ENCODE data around the gene PIK3CB. TPM values are rescaled to one million over a fixed set of nuclear protein-coding genes. Genes with fewer than 3 reads are reported as not detected.
"Not testable (repeated sequence)": the region's sequence is repeated elsewhere in the genome, so short reads cannot be mapped to it uniquely, and the experiment has no call there.

Gene PIK3CB
- total RNA-seq, 1 experiment from 2014 or later: 11.1 TPM

- not testable (repeated sequence) for DNase-seq (ENCODE audit: low read depth)
Observed at GRCh38 chr3:138680974-138681373, 153.8 kb downstream of the PIK3CB start.

GRCh38 chr3:138678874-138679392 is 155.8 kb downstream of the PIK3CB start:
- DNase-seq (ENCODE audit: low read depth): no peak

GRCh38 chr3:138678086-138678485 is 156.6 kb downstream of the PIK3CB start:
- DNase-seq (ENCODE audit: low read depth): no peak

- peak; percentile 35 for DNase-seq (ENCODE audit: low read depth)
Observed at GRCh38 chr3:138675393-138675792, 159.3 kb downstream of the PIK3CB start.

GRCh38 chr3:138673641-138674530 is 160.8 kb downstream of the PIK3CB start:
- DNase-seq (ENCODE audit: low read depth): peak; percentile 41

- DNase-seq (ENCODE audit: low read depth): no peak
Observed at GRCh38 chr3:138670407-138670806, 164.3 kb downstream of the PIK3CB start.

- no peak for DNase-seq (ENCODE audit: low read depth)
Observed at GRCh38 chr3:138668107-138668506, 166.6 kb downstream of the PIK3CB start.

- DNase-seq (ENCODE audit: low read depth): no peak
Observed at GRCh38 chr3:138657508-138657907, 177.2 kb downstream of the PIK3CB start.

GRCh38 chr3:138653567-138653966 is 181.2 kb downstream of the PIK3CB start:
- DNase-seq (ENCODE audit: low read depth): no peak

- no peak for DNase-seq (ENCODE audit: low read depth)
Observed at GRCh38 chr3:138649134-138649533, 185.6 kb downstream of the PIK3CB start.

- DNase-seq (ENCODE audit: low read depth): no peak
Observed at GRCh38 chr3:138646513-138646912, 188.2 kb downstream of the PIK3CB start.

- no peak for DNase-seq (ENCODE audit: low read depth)
Observed at GRCh38 chr3:138646008-138646407, 188.7 kb downstream of the PIK3CB start.

- no peak for DNase-seq (ENCODE audit: low read depth)
Observed at GRCh38 chr3:138642927-138643253, 191.8 kb downstream of the PIK3CB start.

- DNase-seq (ENCODE audit: low read depth): no peak
Observed at GRCh38 chr3:138642226-138642926, 192.4 kb downstream of the PIK3CB start.

GRCh38 chr3:138640537-138640936 is 194.2 kb downstream of the PIK3CB start:
- no peak for DNase-seq (ENCODE audit: low read depth)

- no peak for DNase-seq (ENCODE audit: low read depth)
Observed at GRCh38 chr3:138638641-138639040, 196.1 kb downstream of the PIK3CB start.

GRCh38 chr3:138629526-138629925 is 205.2 kb downstream of the PIK3CB start:
- no peak for DNase-seq (ENCODE audit: low read depth)

- peak; percentile 35 for DNase-seq (ENCODE audit: low read depth)
Observed at GRCh38 chr3:138625707-138626365, 208.9 kb downstream of the PIK3CB start.

- no peak for DNase-seq (ENCODE audit: low read depth)
Observed at GRCh38 chr3:138624518-138624917, 210.2 kb downstream of the PIK3CB start.

GRCh38 chr3:138620431-138620830 is 214.3 kb downstream of the PIK3CB start:
- no peak for DNase-seq (ENCODE audit: low read depth)

- DNase-seq (ENCODE audit: low read depth): no peak
Observed at GRCh38 chr3:138615462-138615861, 219.3 kb downstream of the PIK3CB start.

GRCh38 chr3:138609898-138610266 is 224.8 kb downstream of the PIK3CB start:
- DNase-seq (ENCODE audit: low read depth): no peak

Data from RPMI7951 (cell line).